Jurkat, Clone E6-1 (cell line): Measurements from ENCODE around the gene APBA1. TPM values are rescaled to one million over a fixed set of nuclear protein-coding genes. Genes with fewer than 3 reads are reported as not detected.
A peak's percentile ranks its signal among the peaks of the same experiment; 100 is the strongest.

Experiments
- DNase-seq: peaks from one replicate; pipeline ENCODE4 v3.0.0-alpha.2; 2011; ENCODE audit warnings: low read depth, low spot score
- H3K4me3 ChIP-seq: 2 replicates; pipeline ENCODE4 v1.5.1; 2011; ENCODE audit warnings: mild to moderate bottlenecking, low read length, control low read depth, moderate library complexity
- polyA plus RNA-seq: library from polyadenylated mRNA; unstranded; fragments of >200 nt; gene quantifications from one replicate; pipeline ENCODE4 v1.2.1, GENCODE V29; 2012; ENCODE audit warnings: missing spikeins; ENCODE audit not compliant: insufficient read length, insufficient read depth

APBA1 gene
- 2.0 TPM for polyA plus RNA-seq

GRCh38 chr9:69671879-69672595 is at the start of gene APBA1:
TSS of gene APBA1 (minus strand) at chr9:69672371.
- peak within 1 kb of the TSS; percentile 68 for H3K4me3 ChIP-seq
- DNase-seq, result no peak

- no peak overlapping the region for H3K4me3 ChIP-seq
- DNase-seq, result no peak
Measured at GRCh38 chr9:69719983-69720382, 47.8 kb upstream of the APBA1 start.

- DNase-seq, result no peak
- no peak overlapping the region for H3K4me3 ChIP-seq
Measured at GRCh38 chr9:69719367-69719766, 47.2 kb upstream of the APBA1 start.

- H3K4me3 ChIP-seq, result no peak overlapping the region
- DNase-seq, result no peak
Measured at GRCh38 chr9:69718218-69718617, 46.0 kb upstream of the APBA1 start.

GRCh38 chr9:69715825-69716224 is 43.7 kb upstream of the APBA1 start:
- DNase-seq, result no peak

GRCh38 chr9:69715096-69715495 is 42.9 kb upstream of the APBA1 start:
- no peak overlapping the region for H3K4me3 ChIP-seq
- no peak for DNase-seq

More at GRCh38 chr9:69715825-69716224, 43.7 kb upstream of the APBA1 start:
- no peak overlapping the region for H3K4me3 ChIP-seq

- H3K4me3 ChIP-seq, result no peak overlapping the region
- no peak for DNase-seq
Measured at GRCh38 chr9:69697475-69697874, 25.3 kb upstream of the APBA1 start.

GRCh38 chr9:69696802-69697201 is 24.6 kb upstream of the APBA1 start:
- no peak overlapping the region for H3K4me3 ChIP-seq
- no peak for DNase-seq

GRCh38 chr9:69689991-69690538 is 17.9 kb upstream of the APBA1 start:
- DNase-seq, result no peak

GRCh38 chr9:69683927-69684326 is 11.8 kb upstream of the APBA1 start:
- DNase-seq, result no peak
- H3K4me3 ChIP-seq, result no peak overlapping the region

More at GRCh38 chr9:69689991-69690538, 17.9 kb upstream of the APBA1 start:
- H3K4me3 ChIP-seq, result no peak overlapping the region

GRCh38 chr9:69678843-69679538 is 6.8 kb upstream of the APBA1 start:
- no peak for DNase-seq
- H3K4me3 ChIP-seq, result no peak overlapping the region

- H3K4me3 ChIP-seq, result no peak overlapping the region
- no peak for DNase-seq
Measured at GRCh38 chr9:69677931-69678330, 5.8 kb upstream of the APBA1 start.

GRCh38 chr9:69675563-69675962 is 3.4 kb upstream of the APBA1 start:
- DNase-seq, result no peak
- H3K4me3 ChIP-seq, result no peak overlapping the region

GRCh38 chr9:69674716-69675438 is 2.7 kb upstream of the APBA1 start:
- no peak for DNase-seq
- no peak overlapping the region for H3K4me3 ChIP-seq

GRCh38 chr9:69674112-69674685 is 2.0 kb upstream of the APBA1 start:
- H3K4me3 ChIP-seq, result no peak overlapping the region
- no peak for DNase-seq

- H3K4me3 ChIP-seq, result peak overlapping the region; percentile 68
- DNase-seq, result no peak
Measured at GRCh38 chr9:69673311-69673640, 1.1 kb upstream of the APBA1 start.

- H3K4me3 ChIP-seq, result peak overlapping the region; percentile 68
- peak; percentile 70 for DNase-seq
Measured at GRCh38 chr9:69672596-69673310, 582 bp upstream of the APBA1 start.

GRCh38 chr9:69671311-69671878 is 776 bp downstream of the APBA1 start:
- DNase-seq, result no peak

GRCh38 chr9:69667306-69667705 is 4.9 kb downstream of the APBA1 start:
- no peak for DNase-seq

More at GRCh38 chr9:69671311-69671878, 776 bp downstream of the APBA1 start:
- peak overlapping the region; percentile 56 for H3K4me3 ChIP-seq

More at GRCh38 chr9:69667306-69667705, 4.9 kb downstream of the APBA1 start:
- H3K4me3 ChIP-seq, result no peak overlapping the region
